RKO (cell line): ENCODE data around the gene SYT1.
A peak's percentile ranks its signal among the peaks of the same experiment; 100 is the strongest.

Source experiments
- DNase-seq: peaks from one replicate; pipeline ENCODE4 v3.0.0-alpha.2; 2016; ENCODE audit warnings: low spot score

Gene SYT1

DNA sequence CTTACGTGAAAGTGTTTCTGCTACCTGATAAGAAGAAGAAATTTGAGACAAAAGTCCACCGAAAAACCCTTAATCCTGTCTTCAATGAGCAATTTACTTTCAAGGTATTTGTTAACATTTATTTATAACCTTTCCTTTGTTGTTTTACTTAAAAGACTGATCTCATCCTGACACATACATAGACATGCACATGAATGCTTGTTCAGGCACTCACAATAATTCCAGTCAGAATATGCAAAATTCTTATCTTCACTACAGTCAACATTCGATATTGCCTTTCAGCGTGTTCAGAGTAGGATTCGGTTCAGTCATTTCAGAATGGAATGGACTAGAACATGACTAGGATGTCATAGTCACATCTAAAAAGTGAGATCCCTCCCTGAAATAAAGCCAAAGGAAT is 431.6 kb downstream of the SYT1 start:
- no peak for DNase-seq

DNA sequence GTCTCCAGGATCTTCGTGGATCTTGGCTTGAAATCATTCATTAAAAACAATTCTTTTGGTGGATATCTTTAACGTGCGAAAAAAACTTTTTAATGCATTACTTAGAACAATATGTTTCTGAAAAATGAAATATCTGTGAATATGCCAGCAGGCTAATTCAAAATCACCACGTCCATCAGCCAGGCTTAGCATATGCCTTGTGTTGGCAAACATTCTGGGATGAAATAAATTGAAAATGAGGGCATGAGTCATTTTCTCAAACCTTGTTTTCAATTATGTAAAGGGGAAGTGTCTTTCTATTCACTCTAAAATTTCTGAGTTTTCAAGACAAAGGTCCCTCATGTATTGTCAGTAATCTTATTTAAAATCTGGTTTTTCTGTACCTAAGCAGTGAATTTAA is 432.3 kb downstream of the SYT1 start:
- no peak for DNase-seq

DNA sequence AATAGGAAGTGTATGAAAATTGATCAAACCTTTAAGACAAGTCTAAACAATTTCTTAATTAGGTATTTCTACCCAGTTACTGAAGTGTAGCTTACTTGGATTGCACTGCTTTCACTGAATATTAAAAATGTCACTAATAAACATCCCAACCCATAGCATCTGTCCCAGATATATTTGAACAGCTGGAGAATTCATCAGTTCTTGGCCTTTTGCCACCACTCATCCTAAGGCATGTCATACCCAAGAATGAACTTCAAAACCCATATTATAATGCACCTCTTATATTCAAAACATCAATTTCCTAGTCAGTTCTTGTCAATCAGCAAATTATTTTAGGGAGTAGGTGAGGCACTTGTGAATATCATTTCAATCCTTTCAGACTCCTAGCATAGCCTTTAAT is 433.9 kb downstream of the SYT1 start:
- no peak for DNase-seq

DNA sequence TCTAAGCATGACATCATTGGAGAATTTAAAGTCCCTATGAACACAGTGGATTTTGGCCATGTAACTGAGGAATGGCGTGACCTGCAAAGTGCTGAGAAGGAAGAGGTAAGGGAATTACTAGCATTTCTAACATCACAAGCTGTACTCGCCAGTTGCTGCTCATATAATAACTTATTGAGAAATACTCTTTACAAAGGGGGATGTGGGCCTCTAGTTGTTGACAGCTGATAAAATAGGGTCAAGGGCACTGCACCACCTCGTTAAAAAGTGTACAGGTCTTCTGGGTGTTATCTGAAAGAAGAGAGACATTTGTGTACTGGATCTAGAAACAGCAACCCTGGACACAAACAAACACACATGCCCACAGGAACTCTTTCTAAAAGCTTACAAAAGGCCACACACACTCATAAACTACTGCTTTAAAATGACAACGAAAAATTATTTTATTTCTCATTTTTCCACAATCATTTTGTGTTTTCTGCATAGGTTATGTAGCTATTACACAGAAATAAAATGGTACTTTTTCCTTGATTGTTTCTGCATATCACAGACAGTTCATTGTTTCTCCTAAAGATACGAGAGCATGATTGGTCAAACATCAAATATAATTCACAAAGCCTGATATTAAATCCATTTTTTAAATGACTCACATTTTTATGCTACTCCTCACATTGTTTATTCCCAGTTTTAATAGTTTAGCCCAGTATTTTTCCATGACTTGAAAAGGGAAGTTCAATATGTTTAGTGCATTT is 435.0 kb downstream of the SYT1 start:
- no peak for DNase-seq

DNA sequence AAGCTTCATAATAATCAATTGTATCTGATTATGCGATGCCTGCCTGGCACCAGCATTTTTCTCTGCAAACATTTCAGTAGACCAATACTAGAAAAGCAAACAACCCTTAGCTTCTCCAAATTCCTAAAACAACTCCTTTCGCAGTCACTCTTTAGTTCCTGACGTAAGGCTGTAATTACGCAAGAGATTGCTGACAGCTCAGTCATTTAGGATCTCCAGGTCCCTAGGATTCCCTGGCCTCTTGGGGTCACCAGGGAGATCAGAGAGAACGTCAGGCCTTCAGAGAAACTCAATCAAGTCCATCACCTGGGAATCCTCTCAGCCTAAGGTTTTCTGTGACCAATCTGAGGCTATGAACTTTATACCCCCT is 435.6 kb downstream of the SYT1 start:
- no peak for DNase-seq

DNA sequence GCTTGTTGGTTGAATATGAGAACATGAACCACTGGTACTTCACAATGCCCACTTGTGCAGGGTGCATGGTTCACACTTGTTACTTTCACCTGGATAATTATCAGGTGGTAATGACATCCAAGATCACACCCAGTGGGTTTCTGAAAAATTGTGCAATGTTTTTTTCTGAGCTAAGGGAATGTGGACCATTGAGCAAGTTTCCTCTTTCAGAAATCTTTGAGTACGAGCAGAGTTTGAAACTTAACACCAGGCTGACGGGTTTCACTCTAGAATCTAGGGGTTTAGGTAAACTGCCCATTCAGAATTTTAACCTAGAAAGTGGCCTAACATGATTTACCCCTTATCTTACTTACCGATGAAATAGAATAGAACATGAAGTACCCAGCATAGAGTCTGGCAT is 436.6 kb downstream of the SYT1 start:
- no peak for DNase-seq

DNA sequence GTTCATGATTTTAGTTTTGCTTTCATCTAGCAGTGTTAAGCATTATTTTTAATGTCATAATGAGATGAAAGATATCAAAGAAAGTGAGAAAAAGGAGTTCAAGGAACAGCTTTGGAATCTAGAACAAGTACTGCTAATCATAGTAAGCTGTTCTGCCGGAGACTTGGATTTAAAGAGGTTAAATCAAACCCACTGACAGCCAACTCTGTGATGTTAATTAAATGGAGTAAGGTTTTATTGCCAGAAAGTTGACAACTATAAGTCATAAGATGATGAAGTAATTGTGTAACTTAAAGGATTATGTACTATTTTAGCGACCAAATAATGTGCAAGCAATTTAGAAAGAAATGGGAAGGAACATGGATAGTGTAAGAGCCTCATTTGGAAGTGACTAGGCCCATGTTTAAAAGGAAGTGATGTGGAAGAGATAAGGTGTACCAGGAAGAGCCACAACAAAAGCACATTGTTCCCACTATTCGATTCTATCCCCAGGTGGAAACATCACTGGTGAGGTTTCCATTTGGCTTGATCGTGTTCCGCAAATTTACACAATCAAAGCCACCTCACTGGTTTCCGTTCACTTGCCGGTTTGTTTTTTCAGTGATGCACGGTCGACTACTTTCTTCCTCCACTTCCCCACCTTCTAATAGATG is 437.7 kb downstream of the SYT1 start:
- DNase-seq, result no peak

DNA sequence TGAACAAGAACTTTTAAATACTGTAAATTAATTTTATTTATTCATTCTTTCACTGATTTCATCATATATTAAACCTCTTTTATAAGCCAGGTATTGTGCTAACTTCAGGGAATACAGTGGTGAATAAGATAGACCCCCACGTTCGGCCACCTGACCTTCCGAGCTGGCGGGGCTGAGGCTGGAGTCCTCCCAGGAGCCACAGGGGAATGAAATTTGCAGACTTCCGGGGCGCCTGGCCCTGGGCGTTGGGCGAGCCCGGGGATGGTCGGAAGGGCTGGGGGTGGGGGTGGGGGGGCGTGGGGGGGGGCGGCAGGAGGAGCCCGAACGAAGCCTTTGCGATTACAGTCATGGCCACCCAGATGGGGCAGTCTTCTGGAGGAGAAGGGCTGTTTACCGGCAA is 442.8 kb downstream of the SYT1 start:
- DNase-seq, result no peak

DNA sequence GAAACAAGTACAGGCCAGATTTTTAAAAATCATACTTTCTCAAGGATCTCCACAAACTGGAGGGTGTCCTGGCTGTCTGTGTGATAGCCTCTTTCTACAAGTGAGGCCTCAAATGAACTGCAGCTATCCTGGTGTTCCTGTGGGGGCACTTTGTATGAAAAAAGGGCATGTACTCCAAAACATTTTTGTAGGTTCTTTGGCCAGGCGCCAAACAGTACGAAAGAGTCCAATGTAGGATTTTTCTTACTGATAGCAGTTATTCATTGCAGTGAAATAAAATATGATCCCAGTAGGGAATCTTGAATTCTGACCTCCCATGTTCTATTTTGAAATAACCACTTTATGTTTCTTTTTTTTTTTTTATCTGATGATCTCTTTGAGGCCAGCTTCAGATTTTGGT is 444.5 kb downstream of the SYT1 start:
- no peak for DNase-seq

DNA sequence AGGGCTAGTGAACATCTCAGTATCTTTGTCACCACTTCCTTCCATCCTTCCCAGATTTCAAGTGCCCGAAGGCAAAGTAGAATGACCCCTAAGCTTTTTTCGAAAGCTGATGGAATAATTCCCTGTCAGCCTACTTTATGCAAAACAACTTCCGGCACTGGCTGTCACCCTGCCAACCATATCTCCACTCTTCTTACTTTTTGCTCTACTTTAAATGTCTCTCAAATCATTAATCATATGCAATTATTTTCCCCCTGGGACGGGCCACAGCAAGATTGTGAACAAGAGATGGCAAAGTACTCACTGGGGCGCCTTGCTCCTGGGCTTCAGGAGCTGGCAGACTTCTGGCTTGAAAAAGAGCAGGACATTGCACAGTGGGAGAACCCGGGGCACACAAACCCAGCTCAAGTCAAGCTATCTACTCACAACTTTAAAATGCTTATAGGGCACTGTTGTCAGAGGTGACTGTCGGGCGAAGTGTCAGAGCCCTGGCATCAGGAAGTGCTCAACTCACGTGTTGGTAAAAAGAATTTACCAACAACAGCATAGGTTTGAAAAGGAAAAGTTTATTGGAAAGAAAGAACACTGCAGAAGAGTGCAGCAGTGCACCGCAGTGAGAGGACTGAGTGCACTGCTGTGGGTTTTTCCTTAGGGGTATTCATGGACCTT is 452.7 kb downstream of the SYT1 start:
- DNase-seq, result no peak

DNA sequence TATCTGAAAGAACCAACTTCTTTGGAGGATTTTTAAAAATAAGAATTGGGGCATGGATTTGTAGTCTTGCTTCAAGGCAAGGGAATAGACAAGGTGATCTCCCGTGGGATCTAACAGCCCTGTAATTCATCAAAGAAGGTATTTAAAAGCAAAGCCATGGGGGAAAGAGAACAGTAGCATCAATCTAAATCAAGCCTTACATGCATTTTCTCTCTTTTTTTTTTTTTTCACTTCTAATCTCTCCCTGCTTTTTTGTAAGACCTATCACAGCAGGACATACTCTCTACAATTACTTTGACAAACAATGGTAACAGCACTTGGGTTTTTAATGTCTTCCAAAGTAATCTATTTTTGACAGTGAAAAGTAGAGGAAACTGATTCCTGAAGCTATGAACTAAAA is 458.3 kb downstream of the SYT1 start:
- no peak for DNase-seq

DNA sequence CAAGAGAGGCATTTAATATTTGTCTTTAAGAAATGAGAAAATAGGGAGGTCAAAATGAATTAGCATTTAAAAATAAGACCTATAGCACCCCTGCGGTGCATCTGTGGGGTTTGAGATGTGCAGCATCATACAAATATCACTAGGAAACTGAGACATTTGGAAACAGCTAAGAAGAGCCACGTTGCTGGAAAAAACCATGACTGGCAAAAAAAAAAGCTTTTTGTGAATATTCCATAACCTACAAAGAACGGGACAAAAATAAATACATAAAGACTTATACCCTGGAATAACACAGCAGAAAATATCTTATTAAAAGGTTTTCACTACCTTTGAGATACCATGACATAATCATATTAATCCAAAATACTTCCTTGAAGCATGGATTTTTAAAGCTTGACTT is 460.0 kb downstream of the SYT1 start:
- no peak for DNase-seq

DNA sequence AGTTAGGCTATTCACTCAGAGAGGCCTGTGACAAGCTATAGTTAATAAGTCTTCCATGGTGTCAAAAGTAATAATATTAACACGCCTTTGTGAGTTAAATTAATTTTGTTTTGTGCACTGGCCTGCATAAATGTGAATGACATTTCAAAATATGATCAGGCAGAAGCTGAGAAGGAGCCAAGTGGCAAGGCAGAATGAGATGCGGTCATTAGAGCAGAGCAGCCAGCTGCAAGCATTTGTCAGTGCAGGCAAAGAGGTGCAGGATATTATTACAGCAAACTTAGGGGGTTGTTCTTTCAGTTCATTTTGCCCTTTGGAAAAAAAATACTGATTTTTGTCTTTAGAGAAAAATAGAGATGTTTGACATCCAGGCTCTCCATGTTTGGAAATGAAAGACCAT is 461.6 kb downstream of the SYT1 start:
- DNase-seq, result no peak

DNA sequence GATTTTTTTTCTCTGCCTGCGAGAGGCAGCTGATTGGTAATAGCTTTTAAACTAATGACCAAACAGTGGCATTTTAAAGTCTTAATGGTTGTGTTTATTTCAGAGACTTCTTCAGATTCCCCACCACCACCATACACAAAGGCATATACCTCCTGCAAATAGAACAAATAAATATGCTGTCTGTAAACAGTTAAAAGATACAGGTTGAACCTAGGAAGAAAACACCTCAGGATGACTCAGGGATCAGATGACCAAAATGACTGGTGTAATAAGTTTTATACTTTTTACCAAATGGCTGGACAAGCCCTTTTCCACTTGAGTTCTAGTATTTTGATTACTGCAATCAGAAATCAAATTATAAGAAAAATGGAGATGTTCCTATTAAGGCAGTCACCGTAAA is 462.1 kb downstream of the SYT1 start:
- no peak for DNase-seq

DNA sequence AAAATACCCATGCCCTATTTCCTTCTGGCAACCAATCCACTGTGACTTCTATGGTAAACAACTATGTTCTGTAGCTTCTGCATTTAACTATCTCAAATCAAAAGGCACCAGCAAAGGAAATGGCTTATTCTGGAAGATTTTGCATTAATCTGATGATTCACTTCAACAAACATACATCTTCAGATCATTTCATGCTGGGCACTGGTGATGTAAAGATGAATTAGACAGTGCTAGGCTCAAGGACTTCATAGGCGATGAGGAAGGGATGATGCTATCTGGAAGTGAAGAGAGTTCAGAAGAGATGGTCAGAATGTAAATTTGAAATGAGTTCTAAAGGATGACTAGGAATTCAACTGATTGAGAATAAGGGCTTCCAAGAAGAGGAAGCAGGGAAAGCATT is 462.9 kb downstream of the SYT1 start:
- DNase-seq, result no peak

DNA sequence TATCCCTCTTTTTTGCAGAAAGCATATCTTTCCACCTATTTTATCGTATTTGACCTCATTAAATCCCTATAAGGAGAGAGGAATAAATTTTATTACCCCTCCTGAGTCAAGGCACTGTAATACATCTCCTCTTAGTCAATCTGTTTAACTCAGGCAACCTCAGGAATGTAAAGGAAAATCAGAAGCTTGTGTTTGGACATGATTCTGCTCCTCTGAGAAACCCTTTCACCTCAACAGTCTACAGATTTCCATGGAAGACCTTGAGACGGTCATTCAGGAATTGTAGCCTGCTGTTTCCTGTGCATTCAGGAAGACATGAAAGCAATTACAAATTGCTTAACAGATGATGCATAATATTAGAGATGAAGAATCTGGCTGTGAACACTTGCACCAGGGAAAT is 465.4 kb downstream of the SYT1 start:
- no peak for DNase-seq

DNA sequence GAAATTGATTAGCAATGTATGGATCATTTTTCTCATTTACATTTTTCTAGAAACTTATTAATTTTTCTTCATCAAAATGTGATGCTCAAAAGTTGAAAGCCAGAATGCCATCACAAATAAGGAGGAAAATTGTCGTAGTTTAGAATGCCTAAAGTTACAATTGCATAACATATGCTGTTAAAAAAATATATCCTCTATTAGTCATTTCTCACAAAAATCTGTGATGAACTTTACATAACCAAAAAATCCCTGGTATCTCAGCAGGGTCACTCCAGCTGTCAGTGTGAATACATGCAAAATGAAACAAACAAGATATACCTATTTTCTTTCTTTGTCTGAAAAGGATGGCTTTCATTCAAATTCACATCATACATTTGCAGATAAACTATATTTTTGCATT is 467.3 kb downstream of the SYT1 start:
- DNase-seq, result no peak

DNA sequence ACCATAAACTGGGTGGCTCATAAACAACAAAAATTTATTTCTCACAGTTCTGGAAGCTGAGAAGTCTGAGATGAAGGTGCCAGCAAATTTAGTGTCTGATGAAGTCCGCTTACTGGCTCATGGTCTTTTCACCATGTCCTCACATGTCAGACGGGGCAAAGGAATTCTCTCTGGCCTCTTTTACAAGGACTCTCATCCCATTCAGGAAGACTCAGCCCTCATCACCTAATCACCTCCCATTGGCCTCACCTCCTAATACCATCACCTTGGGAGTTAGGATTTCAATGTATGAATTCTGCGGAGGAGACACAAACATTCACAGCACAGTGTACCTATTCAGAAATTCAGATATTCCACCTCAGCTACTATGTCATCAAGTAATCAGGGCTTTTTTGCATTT is 468.6 kb downstream of the SYT1 start:
- DNase-seq, result no peak

DNA sequence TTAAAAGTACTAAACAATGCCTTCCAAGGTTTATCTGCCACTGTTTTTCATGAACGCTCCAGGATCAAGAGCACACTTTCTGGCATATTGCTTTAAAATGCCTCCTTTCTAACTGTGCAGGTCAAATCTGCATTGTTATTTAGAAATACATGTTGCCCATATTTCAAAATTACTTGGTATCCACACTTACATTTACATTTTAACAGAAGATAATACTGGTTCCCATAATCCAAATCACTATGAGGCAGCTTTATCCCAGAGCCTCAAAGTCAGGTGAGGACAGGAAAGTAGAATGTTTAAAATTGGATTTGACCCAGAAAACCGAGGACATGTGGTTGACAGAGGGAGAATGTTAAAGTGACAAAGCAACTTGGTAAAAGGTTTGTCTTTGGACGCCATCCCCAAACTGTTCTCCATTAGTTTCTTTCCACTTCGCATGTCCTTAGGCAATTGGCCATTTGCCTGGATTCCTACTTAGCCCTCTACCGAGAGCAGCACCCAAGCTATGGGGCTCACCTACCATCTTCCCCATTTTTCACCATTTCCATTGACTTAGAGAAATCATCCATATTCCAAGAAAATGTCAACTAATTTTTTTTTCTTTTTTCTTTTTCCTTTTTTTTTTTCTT is 473.2 kb downstream of the SYT1 start:
- DNase-seq, result no peak

DNA sequence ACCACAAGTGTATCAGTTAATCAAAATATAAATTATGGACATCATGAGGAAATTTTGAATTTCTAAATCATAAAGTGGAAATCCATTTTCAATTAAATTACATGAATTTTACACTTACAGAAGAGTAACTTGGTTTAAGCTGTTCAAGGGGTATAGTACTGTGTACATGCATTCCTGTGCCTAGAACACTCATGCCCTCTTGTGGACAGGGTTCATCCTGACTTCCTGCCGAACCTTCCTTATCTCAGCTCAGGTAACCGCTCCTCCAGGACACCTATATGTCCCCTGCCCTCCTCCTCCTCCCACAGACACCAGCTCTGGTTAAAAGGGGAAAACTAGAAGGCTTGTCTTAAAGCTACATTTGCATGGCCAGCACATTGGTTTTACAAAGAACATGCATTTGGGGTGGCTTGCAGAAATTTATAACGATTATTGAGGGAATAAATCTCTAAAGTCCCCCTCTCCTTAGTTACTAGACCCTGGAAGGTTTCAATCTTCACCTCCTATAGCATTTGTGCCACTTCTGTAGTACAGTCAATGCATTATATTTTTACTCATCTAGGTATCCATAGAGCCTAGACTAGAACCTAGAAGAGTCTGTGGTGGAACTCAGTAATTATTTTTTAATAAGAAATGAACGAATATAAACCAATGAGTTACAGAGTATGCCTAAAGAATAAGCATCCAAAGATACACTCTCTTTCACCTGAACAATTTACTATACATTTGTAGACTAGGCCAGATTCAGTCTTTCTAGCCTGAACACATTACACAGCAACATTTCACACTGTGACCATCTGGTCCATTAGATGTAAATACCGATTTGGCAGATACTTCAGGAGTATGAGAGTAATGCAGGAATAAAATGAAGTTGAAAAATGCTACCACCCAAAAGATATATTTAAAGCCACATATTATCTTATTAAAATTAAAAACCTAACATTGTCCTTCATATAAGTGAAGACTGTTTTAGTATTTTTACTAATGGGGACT is 480.6 kb downstream of the SYT1 start:
- DNase-seq, result peak; percentile 57

DNA sequence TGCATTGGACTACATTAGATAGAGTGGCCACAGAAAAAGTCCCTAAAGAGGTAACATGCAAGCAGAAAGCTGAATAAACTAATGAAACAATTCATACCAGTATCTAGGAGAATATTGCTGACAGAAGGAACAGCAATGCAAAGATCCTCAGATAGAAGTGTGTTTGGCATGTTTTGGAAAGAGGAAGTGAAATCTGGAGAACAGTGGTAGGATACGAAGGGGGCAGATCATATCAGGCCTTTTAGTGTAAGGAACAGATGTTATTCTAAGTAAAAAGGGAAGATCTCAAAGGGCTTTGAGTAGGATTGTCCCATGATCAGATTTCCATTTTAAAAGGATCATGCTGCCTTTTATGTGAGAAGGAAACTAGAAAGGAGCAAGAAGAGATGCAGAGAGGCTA is 483.3 kb downstream of the SYT1 start:
- DNase-seq, result no peak

DNA sequence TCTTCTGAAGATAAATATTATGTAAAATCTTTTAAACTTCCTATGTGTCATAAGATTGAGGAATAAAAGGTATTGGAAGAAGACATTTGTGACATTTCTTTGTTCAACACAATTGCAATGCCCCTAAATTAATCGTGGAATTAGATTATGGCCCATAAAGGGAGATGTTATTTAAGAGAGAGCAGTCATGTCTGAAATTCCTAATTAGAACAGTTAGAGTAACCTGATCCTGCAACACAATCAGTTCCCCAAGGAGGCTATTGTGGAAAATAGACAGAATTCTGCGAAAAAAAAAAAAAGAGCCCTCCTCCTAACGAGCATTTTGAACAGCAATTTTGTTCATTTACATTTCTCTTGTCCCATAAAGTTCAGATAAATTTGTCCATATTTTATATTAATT is 486.7 kb downstream of the SYT1 start:
- DNase-seq, result no peak
